Measurements from ENCODE around the gene SORCS2. TPM values are rescaled to one million over a fixed set of nuclear protein-coding genes. Genes with fewer than 3 reads are reported as not detected.
A peak's percentile ranks its signal among the peaks of the same experiment; 100 is the strongest.

SORCS2 gene
- polyA plus RNA-seq, 1 donor from 2014 or later: not detected

DNA sequence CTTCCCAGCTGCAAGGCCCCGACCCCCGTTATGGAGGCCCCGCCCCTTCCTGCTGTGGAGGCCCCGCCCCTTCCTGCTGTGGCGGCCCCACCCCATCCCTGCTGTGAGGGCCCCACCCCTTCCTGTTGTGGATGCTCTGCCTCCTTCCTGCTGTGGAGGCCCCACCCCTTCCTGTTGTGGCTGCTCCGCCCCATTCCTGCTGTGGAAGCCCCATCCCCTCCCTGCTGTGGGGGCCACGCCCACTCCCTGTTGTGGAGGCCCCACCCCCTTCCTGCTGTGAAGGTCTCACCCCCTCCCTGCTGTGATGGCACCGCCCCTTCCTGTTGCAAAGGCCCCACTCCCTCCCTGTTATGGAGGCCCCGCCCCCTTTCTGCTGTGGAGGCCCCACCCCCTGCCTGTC lies 347.3 kb downstream of the SORCS2 start:
- no peak overlapping the region for H3K27ac Mint-ChIP-seq
- peaks cover 0 to 2% (median 0%) of the 10 kb centered on the region in 3 donors for H3K9me3 Mint-ChIP-seq
- no peaks in the 10 kb centered on the region for H3K27me3 Mint-ChIP-seq
- peaks cover 2% of the 10 kb centered on the region for H3K36me3 Mint-ChIP-seq
- no peak overlapping the region for H3K4me3 Mint-ChIP-seq
- H3K4me1 Mint-ChIP-seq: peaks cover 0 to 1% (median 0%) of the 10 kb centered on the region in 3 donors

DNA sequence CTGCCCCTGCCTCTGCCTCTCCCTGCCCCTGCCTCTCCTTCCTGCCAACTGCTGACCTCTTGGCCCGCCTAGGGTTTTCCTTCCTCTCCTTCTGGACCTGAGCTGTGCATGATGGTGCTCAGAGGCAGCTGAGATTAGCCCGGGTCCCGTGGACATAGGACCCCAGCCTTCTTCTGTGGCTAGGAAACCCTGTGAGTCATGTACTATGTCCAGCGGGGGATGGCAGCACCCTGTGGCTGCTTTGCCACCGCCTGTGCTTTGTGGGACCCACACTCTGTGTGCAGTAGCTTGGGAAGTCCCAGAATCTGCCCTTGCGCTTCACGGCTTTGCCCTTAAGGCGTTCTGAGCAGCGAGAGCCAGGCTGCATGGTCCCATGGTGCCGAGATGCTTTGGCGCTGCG lies 347.9 kb downstream of the SORCS2 start:
- peaks cover 2% of the 10 kb centered on the region for H3K36me3 Mint-ChIP-seq
- H3K9me3 Mint-ChIP-seq: peaks cover 0 to 2% (median 0%) of the 10 kb centered on the region in 3 donors
- H3K4me1 Mint-ChIP-seq: peaks cover 0 to 1% (median 0%) of the 10 kb centered on the region in 3 donors
- H3K4me3 Mint-ChIP-seq: peak overlapping the region in 1 of 4 donors; percentile 52
- no peaks in the 10 kb centered on the region for H3K27me3 Mint-ChIP-seq
- H3K27ac Mint-ChIP-seq: no peak overlapping the region

DNA sequence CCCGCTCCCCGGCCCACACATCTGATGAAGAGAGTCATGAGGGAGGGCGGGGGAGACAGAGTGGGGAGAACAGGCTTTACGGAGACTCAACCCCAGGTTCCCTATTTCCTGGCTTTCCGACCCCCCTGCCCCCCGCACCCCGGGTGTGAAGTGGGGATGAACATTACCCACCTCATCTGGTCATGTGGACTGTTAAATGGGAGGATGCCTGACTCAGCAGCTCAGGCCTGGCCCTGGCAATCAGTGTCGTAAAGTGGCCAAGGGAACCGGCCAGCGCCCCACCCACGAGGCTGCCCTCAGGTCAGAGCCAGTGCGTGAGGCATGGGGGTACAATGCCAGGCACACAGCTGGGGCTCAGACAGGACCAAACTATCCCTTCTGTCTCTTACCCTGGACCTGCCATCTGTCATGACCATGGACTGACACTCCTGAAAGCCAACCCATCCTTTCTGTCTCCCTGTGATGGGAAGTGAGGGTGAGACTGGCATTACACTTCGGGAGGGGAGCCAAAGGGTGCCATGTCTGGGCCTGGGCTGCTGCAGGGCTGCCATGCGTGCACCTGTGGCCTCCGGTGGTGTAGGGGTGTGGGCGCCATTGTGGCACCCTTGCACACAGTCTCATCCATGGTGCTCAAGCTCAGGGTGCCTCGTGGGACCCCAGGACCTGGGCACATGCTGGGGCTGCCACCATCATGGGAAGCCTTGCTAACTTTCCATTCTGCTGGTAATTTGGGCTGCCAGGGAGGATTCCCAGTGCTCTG lies 348.5 kb downstream of the SORCS2 start:
- no peak overlapping the region for H3K27ac Mint-ChIP-seq
- peaks cover 0 to 2% (median 0%) of the 10 kb centered on the region in 3 donors for H3K9me3 Mint-ChIP-seq
- no peak overlapping the region for H3K4me3 Mint-ChIP-seq
- no peaks in the 10 kb centered on the region for H3K27me3 Mint-ChIP-seq
- H3K36me3 Mint-ChIP-seq: peaks cover 2% of the 10 kb centered on the region
- peaks cover 0 to 1% (median 0%) of the 10 kb centered on the region in 3 donors for H3K4me1 Mint-ChIP-seq

DNA sequence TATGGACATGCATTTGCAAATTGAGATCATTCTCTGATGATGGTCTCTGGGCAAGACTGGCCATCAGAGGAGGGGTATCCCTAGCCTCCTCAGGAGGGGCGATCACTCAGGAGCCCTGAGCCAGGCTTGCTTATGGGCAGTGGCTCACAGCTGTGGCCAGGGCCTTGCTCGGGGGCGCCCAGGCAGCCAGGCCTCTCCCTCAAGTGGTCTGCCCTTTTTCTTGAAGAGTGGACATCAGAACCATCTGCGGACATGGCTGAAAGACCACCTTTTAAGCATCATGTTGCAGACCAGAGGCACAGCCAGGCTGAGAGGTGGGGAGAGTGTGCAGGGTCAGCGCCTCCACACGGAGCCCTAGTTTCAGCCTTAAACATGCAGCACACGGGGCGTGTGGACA lies 349.1 kb downstream of the SORCS2 start:
- Mint-ChIP-seq H3K27ac (no peak overlapping the region), H3K4me3 (no peak overlapping the region), H3K9me3 (peaks cover 0 to 2% (median 0%) of the 10 kb centered on the region in 3 donors), H3K4me1 (peaks cover 0 to 1% (median 0%) of the 10 kb centered on the region in 3 donors), H3K27me3 (no peaks in the 10 kb centered on the region), H3K36me3 (peaks cover 2% of the 10 kb centered on the region)

DNA sequence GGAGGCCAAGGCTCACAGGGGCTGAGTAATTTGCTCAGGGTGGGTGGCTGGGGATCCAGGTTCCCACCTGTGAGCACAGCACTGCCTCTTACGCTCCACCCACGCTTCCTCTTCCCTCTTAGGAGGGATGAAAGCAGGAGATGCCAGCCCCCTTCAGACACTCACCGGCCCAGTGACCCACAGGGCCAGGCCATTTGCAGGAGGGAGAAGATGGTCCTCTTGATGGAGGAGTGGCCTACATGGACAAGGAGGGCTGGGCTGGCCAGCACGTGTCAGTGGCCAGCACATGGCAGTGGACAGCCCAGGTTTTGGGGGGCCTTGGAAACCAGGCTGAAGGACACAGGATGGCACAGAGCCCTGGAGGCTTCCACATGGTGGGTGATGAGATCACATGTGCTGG lies 350.4 kb downstream of the SORCS2 start:
- H3K4me3 Mint-ChIP-seq: no peak overlapping the region
- H3K27me3 Mint-ChIP-seq: no peaks in the 10 kb centered on the region
- H3K9me3 Mint-ChIP-seq: peaks cover 0 to 2% (median 0%) of the 10 kb centered on the region in 3 donors
- peaks cover 0 to 1% (median 0%) of the 10 kb centered on the region in 3 donors for H3K4me1 Mint-ChIP-seq
- no peak overlapping the region for H3K27ac Mint-ChIP-seq
- peaks cover 2% of the 10 kb centered on the region for H3K36me3 Mint-ChIP-seq

DNA sequence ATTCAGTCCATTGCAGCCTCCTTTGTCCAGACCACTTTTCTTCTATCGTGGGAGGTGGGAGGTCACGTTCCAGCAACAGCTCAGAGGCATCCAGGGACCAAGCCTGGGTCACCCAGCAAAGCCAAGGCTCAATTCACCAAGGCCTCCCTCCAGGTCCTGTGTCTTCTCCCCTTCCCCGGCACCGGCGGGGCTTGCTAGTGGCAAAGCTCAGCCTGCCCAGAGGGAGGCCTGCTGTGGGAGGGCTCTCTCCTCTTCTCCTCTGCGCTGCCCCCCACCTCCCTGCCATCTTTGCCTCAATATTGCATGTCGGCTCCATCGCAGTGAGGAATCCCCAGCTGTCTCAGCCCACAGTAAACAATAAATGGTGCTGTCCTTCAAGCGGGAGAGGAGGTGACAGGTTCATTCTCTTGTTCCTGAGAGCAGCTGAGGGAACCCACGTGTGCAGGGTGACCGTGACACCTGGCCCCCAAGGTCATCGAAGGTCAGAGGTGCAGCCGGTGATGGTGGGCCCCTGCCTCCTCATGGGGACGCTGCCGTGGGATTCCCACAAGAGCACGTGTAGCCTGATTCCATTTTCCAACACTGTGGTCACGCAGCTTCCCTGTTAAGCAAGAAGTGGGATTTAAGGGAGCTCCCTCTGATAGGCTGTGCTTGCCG lies 353.9 kb downstream of the SORCS2 start:
- Mint-ChIP-seq H3K27ac (no peak overlapping the region), H3K4me3 (no peak overlapping the region), H3K36me3 (peaks cover 3% of the 10 kb centered on the region), H3K4me1 (no peaks in the 10 kb centered on the region), H3K27me3 (no peaks in the 10 kb centered on the region), H3K9me3 (peaks cover 0 to 6% (median 6%) of the 10 kb centered on the region in 3 donors)

DNA sequence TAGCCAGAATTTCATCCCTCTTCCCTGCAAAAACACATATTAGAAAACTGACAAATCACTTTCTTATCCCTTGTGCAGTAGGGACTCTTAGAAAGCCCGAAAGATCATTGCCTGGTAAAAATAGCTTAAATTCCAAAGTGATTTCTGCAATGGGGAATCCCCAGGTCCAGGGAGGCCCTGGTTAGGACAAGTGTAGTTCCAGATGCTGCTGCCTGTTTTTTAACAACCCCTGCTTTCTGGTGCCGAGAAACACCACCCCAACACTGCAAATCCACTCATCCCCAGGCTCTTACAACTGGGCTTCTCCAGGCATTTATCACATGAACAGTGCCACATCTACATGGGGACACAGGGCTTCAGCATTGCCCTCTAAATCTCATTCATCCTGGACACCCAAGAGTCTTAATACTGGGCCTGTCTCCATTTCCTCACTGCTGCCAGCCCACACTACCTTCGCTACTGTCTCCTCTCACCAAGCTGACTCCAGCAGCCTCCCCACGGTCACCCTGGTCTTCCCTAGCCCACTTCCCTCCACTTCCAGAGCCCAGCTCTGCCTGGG lies 354.6 kb downstream of the SORCS2 start:
- H3K4me3 Mint-ChIP-seq: no peak overlapping the region
- peaks cover 0 to 6% (median 6%) of the 10 kb centered on the region in 3 donors for H3K9me3 Mint-ChIP-seq
- no peaks in the 10 kb centered on the region for H3K4me1 Mint-ChIP-seq
- no peak overlapping the region for H3K27ac Mint-ChIP-seq
- H3K36me3 Mint-ChIP-seq: peaks cover 3% of the 10 kb centered on the region
- H3K27me3 Mint-ChIP-seq: no peaks in the 10 kb centered on the region

DNA sequence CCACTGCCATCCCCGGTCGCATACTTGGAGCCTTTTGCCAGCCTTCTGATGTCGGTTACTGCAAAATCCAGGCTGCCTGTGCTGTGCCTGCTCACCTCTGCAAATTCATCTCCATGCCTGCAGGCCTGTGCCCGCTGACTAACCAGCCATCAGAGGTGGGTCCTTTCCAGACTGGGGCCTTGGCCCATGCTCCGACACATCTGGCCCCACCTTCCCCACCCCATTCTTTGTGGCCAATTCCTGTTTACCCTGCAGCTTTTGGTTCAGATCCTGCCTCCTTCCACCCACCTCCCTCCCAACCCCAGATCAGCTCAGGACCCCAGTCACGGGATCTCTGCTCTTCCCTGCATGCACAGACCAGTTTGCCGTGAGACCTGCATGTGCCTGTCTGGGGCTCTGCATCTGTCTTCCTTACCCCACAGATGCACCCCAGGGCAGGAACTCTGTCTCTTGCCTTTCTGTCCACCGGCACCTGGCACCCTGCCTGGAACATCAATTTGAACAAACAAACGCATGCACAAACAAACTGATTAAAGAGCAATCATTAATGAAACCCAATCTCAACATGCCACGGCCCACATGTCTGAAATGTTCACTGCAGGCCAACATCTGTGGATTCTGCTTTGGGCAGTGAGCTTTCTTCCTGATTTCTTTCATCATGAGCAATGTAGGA lies 355.2 kb downstream of the SORCS2 start:
- H3K4me3 Mint-ChIP-seq: no peak overlapping the region
- no peak overlapping the region for H3K27ac Mint-ChIP-seq

DNA sequence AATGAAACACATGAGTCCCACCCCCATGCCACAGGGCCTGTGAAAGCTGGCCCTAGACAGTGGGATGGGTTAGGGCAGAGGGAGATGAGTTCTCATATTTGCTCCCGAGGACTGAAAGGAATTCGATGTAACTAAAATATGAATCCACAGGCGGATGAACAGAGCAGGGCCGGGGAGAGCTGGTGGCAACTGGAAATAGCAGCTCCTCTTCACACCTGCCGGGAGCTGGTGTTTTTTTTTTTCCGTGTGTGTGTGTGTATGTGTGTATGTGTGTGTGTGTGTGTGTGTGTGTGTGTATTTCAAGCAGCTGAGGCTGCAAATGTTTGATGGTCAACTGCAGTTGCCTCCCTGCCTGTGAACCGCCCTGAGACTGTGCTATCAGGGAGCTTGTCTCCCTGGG lies 357.5 kb downstream of the SORCS2 start:
- peaks cover 0 to 3% (median 0%) of the 10 kb centered on the region in 3 donors for H3K4me1 Mint-ChIP-seq
- H3K36me3 Mint-ChIP-seq: peaks cover 2% of the 10 kb centered on the region
- no peak overlapping the region for H3K27ac Mint-ChIP-seq
- H3K9me3 Mint-ChIP-seq: peaks cover 8 to 28% (median 16%) of the 10 kb centered on the region in 3 donors
- H3K27me3 Mint-ChIP-seq: no peaks in the 10 kb centered on the region
- no peak overlapping the region for H3K4me3 Mint-ChIP-seq

More for the DNA sequence above, 355.2 kb downstream of the SORCS2 start:
- Mint-ChIP-seq H3K4me1 (no peaks in the 10 kb centered on the region), H3K27me3 (no peaks in the 10 kb centered on the region), H3K9me3 (peaks cover 0 to 6% (median 6%) of the 10 kb centered on the region in 3 donors), H3K36me3 (peaks cover 2% of the 10 kb centered on the region)

DNA sequence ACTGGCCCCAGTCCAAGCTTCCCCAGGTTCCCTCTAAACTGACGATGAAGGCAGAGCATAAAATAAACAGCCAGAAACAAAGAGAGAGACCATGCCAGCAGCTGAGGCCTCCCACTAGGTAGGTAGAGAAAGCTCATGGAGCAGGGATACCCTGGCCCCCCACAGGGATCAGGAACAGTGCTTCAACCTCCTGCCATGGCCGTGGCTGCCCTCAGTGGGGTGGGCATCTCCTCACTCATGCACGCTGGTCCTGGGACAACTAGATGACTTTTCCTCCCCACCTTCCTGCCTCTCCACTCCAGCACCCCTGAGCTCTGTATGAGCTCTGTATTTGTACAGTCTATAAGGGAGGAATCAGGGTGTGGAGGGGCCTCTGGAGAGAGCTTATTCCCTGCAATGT lies 360.1 kb downstream of the SORCS2 start:
- peaks cover 12 to 38% (median 19%) of the 10 kb centered on the region in 3 donors for H3K9me3 Mint-ChIP-seq
- peaks cover 0 to 3% (median 0%) of the 10 kb centered on the region in 3 donors for H3K4me1 Mint-ChIP-seq
- H3K4me3 Mint-ChIP-seq: no peak overlapping the region
- H3K36me3 Mint-ChIP-seq: peaks cover 2% of the 10 kb centered on the region
- H3K27ac Mint-ChIP-seq: no peak overlapping the region
- no peaks in the 10 kb centered on the region for H3K27me3 Mint-ChIP-seq

DNA sequence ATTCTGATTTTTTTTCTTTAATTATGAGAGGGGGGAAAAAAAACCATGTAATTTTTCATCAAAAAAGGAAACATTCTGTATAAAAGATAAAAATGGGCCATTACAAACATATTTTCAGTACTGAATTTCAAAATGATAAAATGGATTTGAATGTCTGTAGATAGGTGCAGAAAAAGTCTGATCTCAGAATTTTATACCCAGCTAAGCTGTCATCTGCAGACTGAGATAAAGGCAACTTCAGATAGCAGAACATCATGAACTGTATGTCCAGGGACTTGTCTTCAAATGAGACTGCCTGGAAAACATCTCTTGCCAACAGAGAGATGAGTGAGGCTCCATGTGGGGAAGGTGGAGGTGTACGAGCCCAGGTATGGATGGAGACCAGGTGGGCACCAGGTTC lies 360.9 kb downstream of the SORCS2 start:
- Mint-ChIP-seq H3K4me1 (peaks cover 0 to 3% (median 0%) of the 10 kb centered on the region in 3 donors), H3K36me3 (peaks cover 2% of the 10 kb centered on the region), H3K4me3 (no peak overlapping the region), H3K9me3 (peaks cover 12 to 38% (median 19%) of the 10 kb centered on the region in 3 donors), H3K27ac (no peak overlapping the region), H3K27me3 (no peaks in the 10 kb centered on the region)

DNA sequence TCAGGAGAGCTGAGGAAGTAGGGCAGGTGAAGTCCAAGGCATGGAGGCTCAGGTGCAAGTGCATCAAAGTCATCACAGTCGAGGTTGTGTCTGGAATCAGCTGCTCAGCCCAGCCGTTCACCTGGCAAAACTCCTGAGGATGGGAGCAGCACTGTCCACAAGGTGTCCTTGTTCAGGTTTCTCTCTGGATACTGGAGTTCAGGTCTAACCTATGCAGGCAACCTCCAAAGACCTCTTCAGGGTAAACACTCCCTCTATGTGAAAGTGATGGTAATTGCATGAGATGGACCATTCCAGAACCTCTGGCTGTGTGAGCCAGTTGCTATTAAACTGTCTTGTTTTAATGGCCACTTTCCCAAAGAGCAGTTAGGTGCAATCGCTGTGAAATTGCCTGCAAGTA lies 362.6 kb downstream of the SORCS2 start:
- no peak overlapping the region for H3K27ac Mint-ChIP-seq
- H3K27me3 Mint-ChIP-seq: no peaks in the 10 kb centered on the region
- peaks cover 12 to 38% (median 15%) of the 10 kb centered on the region in 3 donors for H3K9me3 Mint-ChIP-seq
- peaks cover 0 to 3% (median 0%) of the 10 kb centered on the region in 3 donors for H3K4me1 Mint-ChIP-seq
- peak overlapping the region in 1 of 4 donors; percentile 49 for H3K4me3 Mint-ChIP-seq
- H3K36me3 Mint-ChIP-seq: no peaks in the 10 kb centered on the region

DNA sequence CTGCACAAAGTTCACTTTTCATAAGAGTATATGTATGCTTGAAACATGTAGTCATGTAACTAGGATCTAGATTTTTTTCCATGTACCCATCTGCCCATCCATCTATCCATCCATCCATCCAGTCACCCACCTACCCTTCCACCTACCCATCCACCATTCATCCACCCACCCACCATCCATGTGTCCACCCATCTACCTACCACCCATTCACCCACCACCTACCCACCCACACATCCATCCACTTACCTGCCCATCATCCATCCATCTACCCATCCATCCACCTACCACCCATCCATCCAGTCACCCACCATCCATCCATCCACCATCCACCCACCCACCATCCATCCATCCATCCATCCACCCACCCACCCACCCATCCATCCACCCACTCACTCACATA lies 364.2 kb downstream of the SORCS2 start:
- peaks cover 12 to 32% (median 15%) of the 10 kb centered on the region in 3 donors for H3K9me3 Mint-ChIP-seq

DNA sequence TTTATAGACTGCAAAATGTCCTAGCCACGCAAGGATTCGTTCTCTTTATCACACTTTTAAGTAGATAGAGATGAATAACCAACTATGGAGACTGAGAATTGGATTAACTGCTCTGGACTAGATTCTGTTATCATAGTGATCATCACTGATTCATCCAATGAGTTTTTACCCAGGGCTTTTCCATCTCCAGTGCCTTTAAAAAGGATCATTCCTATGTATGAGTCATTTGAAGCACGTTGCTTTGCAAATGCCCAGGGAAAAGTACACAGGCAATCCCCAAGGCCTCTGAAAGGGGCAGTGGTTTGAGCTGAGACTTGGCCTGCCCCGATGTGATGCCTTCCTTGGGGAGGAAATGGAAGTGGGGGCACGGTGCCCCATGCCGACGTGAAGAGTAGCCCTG lies 365.1 kb downstream of the SORCS2 start:
- H3K27ac Mint-ChIP-seq: no peak overlapping the region
- H3K4me1 Mint-ChIP-seq: peaks cover 0 to 3% (median 0%) of the 10 kb centered on the region in 3 donors
- H3K9me3 Mint-ChIP-seq: peaks cover 12 to 32% (median 15%) of the 10 kb centered on the region in 3 donors
- H3K4me3 Mint-ChIP-seq: no peak overlapping the region
- H3K27me3 Mint-ChIP-seq: no peaks in the 10 kb centered on the region
- H3K36me3 Mint-ChIP-seq: no peaks in the 10 kb centered on the region

More for the DNA sequence above, 364.2 kb downstream of the SORCS2 start:
- peaks cover 0 to 3% (median 0%) of the 10 kb centered on the region in 3 donors for H3K4me1 Mint-ChIP-seq
- no peak overlapping the region for H3K4me3 Mint-ChIP-seq
- H3K27me3 Mint-ChIP-seq: no peaks in the 10 kb centered on the region
- H3K36me3 Mint-ChIP-seq: no peaks in the 10 kb centered on the region
- H3K27ac Mint-ChIP-seq: no peak overlapping the region

DNA sequence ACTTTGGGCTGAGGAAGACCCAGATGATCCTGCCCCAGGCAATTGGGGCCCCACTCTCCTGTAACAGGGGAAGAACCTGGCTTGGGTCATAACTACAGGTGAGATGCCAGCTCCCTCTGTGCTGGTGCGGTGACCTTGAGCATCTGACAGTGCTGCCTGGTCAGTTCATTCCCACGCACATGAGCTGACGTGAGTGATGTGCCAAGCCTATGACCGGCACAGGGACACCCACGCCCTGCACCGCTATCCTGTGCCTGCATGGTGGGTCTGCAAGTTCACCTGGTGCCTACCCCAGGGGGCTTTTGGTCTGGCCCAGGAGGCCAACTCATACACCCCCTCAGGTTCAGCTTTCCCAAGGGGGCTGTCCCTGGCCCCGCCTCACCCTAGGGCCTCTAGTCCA lies 366.1 kb downstream of the SORCS2 start:
- Mint-ChIP-seq H3K4me3 (no peak overlapping the region), H3K36me3 (no peaks in the 10 kb centered on the region), H3K9me3 (peaks cover 8 to 23% (median 10%) of the 10 kb centered on the region in 3 donors), H3K4me1 (peaks cover 0 to 3% (median 0%) of the 10 kb centered on the region in 3 donors), H3K27me3 (no peaks in the 10 kb centered on the region), H3K27ac (no peak overlapping the region)
